Cardiac fibroblast (primary cell): ENCODE results near the gene ZNF280D.

ENCODE experiments used
- DNase-seq, 2 donors: peaks; one replicate each; pipeline versions ENCODE4 v3.0.0 to v3.0.0-alpha.2; 2010; ENCODE audit warnings: low read depth in 2 of 2
- H3K4me3 ChIP-seq, 2 donors: replicated peaks in 1 of 2; 1 replicate in 1 of 2; 2 replicates in 1 of 2; pipeline ENCODE4 v1.5.1; 2011; ENCODE audit warnings: low read depth in 2 of 2, low read length in 2 of 2, mild to moderate bottlenecking in 2 of 2, moderate library complexity in 1 of 2
- CTCF ChIP-seq: IDR thresholded peaks from one replicate; pipeline ENCODE4 v1.5.1; 2011; ENCODE audit warnings: low read depth, mild to moderate bottlenecking, low read length, inconsistent platforms

The ZNF280D gene

GRCh38 chr15:56737791-56738190, 4.5 kb upstream of the ZNF280D start:
- no peak for TF ChIP-seq CTCF
- no peak overlapping the region for H3K4me3 ChIP-seq
- DNase-seq = no peak

DNA sequence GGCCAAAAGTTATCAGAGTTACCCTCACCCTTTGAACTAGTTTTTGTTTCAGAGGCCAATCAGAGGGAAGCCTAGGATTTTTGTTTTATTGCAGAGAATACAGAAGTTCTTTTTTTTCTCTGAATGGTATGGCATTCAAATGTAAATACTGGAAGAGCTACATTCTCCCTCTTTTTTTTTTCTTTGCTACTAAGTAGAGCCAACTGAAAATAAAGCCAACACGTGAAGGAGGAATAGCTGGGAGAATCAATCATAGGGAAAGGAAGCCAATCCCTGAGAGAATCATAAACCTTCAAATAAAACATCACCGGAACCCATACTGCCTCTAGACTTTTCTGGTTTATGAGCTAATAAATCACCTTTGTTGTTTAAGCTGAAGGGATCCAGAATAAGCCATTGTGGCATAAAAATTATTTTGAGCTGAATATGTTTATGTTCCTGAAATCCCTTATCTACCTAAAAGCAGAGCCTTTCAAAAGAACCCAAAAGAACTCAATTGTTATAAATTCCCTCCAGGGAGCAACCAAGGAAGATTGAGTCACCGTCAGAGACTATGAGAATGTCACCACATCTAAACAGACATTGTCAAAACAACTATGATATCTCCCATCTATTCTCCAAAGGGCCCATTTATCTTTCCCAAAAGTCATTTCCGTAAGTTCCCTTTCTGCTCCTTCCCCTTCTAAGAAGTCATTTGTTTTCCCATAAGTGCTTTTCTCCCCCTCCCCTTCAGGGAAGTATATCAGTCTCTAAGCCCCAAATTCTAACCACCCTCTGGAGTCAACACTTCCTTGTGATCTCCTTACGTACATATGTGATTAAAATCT, 3.8 kb upstream of the ZNF280D start:
- H3K4me3 ChIP-seq = no peak overlapping the region
- TF ChIP-seq CTCF = no peak
- DNase-seq = peak; percentile 31 to 33

- peak; percentile 76 to 90 for DNase-seq
- TF ChIP-seq CTCF = no peak
- no peak overlapping the region for H3K4me3 ChIP-seq
These were observed 3.0 kb upstream of the ZNF280D start for GRCh38 chr15:56736308-56736707.

GRCh38 chr15:56735589-56735988, 2.3 kb upstream of the ZNF280D start:
- TF ChIP-seq CTCF = no peak
- no peak for DNase-seq
- H3K4me3 ChIP-seq = no peak overlapping the region

GRCh38 chr15:56734013-56734635, 815 bp upstream of the ZNF280D start:
- no peak overlapping the region for H3K4me3 ChIP-seq
- no peak for TF ChIP-seq CTCF
- DNase-seq = no peak

DNA sequence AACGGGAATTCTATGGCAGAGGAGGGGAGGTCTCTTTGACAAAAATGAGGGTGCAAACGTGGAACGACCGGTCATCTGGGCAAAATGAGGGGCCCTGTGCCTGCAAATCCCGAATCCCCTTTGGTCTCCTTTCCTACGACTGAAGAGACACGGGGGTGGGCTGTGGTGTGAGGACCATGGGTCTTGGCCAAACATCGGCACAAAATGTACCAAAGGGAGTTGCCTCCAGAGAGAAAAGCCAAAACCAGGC, 498 bp downstream of the ZNF280D start:
- TF ChIP-seq CTCF = no peak
- no peak for DNase-seq
- peak overlapping the region; percentile 57 to 67 for H3K4me3 ChIP-seq
